Thyroid gland (tissue), 4 donors: ENCODE data around the gene SLC25A26. TPM values are rescaled to one million over a fixed set of nuclear protein-coding genes. Genes with fewer than 3 reads are reported as not detected.
A peak's percentile ranks its signal among the peaks of the same experiment; 100 is the strongest.

Source experiments
- DNase-seq, 2 donors: peaks; one replicate each; pipeline ENCODE4 v3.0.0-alpha.2; 2019
- H3K27ac ChIP-seq, 3 donors: fragments of 200-600 bp; sonication (generic); 1 replicate in 2 of 3; 2 replicates in 1 of 3; pipeline ENCODE4 v1.5.1; 2016 to 2019; ENCODE audit warnings: mild to moderate bottlenecking in 1 of 3, moderate library complexity in 1 of 3
- H3K27me3 ChIP-seq: fragments of 200-600 bp; sonication (generic); one replicate; pipeline ENCODE4 v1.5.1; 2019
- H3K36me3 ChIP-seq, 2 donors: fragments of 200-600 bp; sonication (generic); one replicate each; pipeline ENCODE4 v1.5.1; 2016 to 2019
- H3K4me1 ChIP-seq, 2 donors: fragments of 200-600 bp; sonication (generic); one replicate each; pipeline ENCODE4 v1.5.1; 2017 to 2019
- H3K4me3 ChIP-seq, 3 donors: fragments of 200-600 bp; sonication (generic); replicated peaks in 1 of 3; 1 replicate in 2 of 3; 2 replicates in 1 of 3; pipeline ENCODE4 v1.5.1; 2016; ENCODE audit warnings: mild to moderate bottlenecking in 1 of 3
- H3K9me3 ChIP-seq: fragments of 200-600 bp; sonication (generic); one replicate; pipeline ENCODE4 v1.5.1; 2017
- POLR2A ChIP-seq, 2 donors: fragments of 450-650 bp; IDR thresholded peaks; one replicate each; pipeline ENCODE4 v1.6.1; 2017; ENCODE audit warnings: antibody characterized with exemption in 2 of 2, mild to moderate bottlenecking in 2 of 2, moderate library complexity in 1 of 2
- WGBS, 2 donors: methylation state at CpG; one replicate each; pipeline ENCODE4 v1.1.5; 2017; 5-methylcytosine and 5-hydroxymethylcytosine counted together
- intact Hi-C: fragments of 100-400 bp; cut with DNase I; formaldehyde crosslinking; loops from one replicate; pipeline ENCODE4 v1.15.1; 2023
- total RNA-seq, 4 donors: library from RNA; depleted of rRNA; stranded (reverse); fragments of >200 nt; gene quantifications; one replicate each; pipeline ENCODE4 v1.2.3, GENCODE V29; 2016
- TF ChIP-seq, protein P1 (sequence below), 6 experiments: fragments of 200-600 bp in 3 of 6; fragments of 450-650 bp in 3 of 6; sonication (generic) in 3 of 6; IDR thresholded peaks; one replicate each; pipeline ENCODE4 v1.5.1; 2016 to 2019; ENCODE audit warnings: antibody characterized with exemption in 6 of 6, mild to moderate bottlenecking in 2 of 6, inconsistent platforms in 1 of 6, moderate library complexity in 1 of 6

Gene SLC25A26
- total RNA-seq, 4 donors from 2014 or later = 30.9 to 34.7 (median 32.4) TPM

DNA sequence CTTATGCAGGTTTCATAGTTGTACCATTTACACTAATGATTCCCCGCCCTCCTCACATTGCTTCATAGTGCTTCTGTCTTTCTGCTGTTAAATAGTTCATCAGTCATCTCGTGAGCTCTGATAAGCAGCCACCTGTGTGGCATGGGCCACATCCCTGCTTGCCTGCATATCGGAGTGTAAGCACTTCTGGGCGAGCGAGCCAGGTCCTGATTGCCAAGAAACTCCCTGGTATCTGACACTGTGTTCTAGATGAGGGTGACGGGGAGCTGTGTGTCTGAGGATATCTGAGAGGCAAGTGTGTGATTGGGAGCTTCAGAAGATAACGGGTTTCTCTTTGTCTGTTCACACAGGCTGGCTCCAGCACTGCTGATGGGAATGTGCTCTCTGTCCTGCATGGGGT is 149.4 kb downstream of the SLC25A26 start:
- no peak for TF ChIP-seq POLR2A (IDR thresholded peaks at IDR 0.05)
- TF ChIP-seq, protein P1, sequence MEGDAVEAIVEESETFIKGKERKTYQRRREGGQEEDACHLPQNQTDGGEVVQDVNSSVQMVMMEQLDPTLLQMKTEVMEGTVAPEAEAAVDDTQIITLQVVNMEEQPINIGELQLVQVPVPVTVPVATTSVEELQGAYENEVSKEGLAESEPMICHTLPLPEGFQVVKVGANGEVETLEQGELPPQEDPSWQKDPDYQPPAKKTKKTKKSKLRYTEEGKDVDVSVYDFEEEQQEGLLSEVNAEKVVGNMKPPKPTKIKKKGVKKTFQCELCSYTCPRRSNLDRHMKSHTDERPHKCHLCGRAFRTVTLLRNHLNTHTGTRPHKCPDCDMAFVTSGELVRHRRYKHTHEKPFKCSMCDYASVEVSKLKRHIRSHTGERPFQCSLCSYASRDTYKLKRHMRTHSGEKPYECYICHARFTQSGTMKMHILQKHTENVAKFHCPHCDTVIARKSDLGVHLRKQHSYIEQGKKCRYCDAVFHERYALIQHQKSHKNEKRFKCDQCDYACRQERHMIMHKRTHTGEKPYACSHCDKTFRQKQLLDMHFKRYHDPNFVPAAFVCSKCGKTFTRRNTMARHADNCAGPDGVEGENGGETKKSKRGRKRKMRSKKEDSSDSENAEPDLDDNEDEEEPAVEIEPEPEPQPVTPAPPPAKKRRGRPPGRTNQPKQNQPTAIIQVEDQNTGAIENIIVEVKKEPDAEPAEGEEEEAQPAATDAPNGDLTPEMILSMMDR (IDR thresholded peaks at IDR 0.05) = no peak
- intact Hi-C loops = no loop called here
- DNase-seq = no peak
- Histone ChIP-seq H3K4me3 (no peak overlapping the region), H3K9me3 (no peaks in the 10 kb centered on the region), H3K27ac (no peak overlapping the region), H3K4me1 (no peaks in the 10 kb centered on the region), H3K36me3 (peaks cover 0 to 4% of the 10 kb centered on the region in 2 donors), H3K27me3 (no peaks in the 10 kb centered on the region)
- WGBS, 2 donors = 92 to 97% methylated on average over 7 of the region's 7 CpGs

DNA sequence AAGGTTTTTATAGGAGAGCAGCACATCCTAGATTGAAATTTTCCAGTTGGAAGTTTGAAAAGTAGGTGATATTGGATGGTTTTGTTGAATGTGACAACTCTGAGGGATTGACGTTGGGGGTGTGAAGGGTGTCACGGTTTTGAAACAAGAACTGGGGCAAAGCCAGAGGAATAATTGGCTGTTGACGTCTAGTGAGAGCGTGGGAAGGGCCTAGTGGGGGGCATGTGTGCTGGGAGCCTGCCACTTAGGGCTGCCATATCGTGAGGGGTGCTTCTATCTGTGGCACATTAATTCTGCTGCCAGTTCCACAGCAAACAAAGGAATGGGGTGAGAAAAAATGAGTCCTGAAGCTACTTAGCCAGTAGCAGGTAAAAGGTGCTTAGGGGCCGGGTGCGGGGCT is 150.6 kb downstream of the SLC25A26 start:
- no peak overlapping the region for H3K27ac ChIP-seq
- no peak overlapping the region for H3K4me3 ChIP-seq
- H3K4me1 ChIP-seq = no peaks in the 10 kb centered on the region
- WGBS, 2 donors = 90 to 92% methylated on average over 7 of the region's 7 CpGs
- no peaks in the 10 kb centered on the region for H3K9me3 ChIP-seq
- intact Hi-C loops = no loop called here
- H3K36me3 ChIP-seq = peaks cover 0 to 4% of the 10 kb centered on the region in 2 donors
- no peak for DNase-seq
- TF ChIP-seq POLR2A (IDR thresholded peaks at IDR 0.05) = no peak
- TF ChIP-seq, protein P1 (IDR thresholded peaks at IDR 0.05) = no peak
- H3K27me3 ChIP-seq = no peaks in the 10 kb centered on the region

DNA sequence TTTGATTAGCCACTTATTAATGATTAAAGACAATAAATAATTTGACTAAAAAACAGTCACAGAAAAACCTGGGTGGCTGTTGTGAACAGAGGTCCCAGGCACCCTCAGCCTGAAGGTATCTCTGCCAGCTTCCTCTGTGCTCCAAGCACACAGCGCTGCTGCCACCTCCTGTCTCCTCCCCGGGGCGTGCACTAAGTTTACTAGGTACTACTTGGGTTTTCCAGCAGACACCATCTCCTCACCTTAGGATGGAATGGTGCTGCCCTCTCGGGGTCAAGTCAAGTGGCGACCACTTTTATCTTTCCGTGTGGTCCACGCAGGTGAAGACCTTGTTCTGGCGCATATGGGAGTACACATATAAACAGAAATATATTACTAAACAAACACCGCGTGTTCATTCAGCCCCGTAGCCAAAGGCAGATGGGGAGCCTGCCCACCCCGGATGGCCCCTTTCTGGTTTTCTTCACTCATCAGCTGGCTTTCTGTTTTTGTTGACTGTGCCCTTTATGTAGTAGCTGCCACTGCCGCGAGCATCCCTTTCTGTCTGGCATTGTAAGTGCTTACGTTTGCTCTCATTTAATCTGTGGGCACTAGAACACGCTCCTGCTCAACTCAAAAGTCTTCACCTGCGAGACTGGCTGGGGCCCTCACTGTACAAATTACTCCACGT is 152.0 kb downstream of the SLC25A26 start:
- H3K27me3 ChIP-seq = no peaks in the 10 kb centered on the region
- intact Hi-C loops = no loop called here
- H3K9me3 ChIP-seq = no peaks in the 10 kb centered on the region
- peak in 1 of 2 donors; percentile 14 for DNase-seq
- TF ChIP-seq POLR2A (IDR thresholded peaks at IDR 0.05) = no peak
- TF ChIP-seq, protein P1 (IDR thresholded peaks at IDR 0.05) = peak in 1 of 6 experiments; percentile 6
- peaks cover 5 to 6% of the 10 kb centered on the region in 2 donors for H3K36me3 ChIP-seq
- H3K27ac ChIP-seq = no peak overlapping the region
- WGBS, 2 donors = 80 to 83% methylated on average over 18 of the region's 18 CpGs
- peaks cover 0 to 5% of the 10 kb centered on the region in 2 donors for H3K4me1 ChIP-seq
- H3K4me3 ChIP-seq = no peak overlapping the region

DNA sequence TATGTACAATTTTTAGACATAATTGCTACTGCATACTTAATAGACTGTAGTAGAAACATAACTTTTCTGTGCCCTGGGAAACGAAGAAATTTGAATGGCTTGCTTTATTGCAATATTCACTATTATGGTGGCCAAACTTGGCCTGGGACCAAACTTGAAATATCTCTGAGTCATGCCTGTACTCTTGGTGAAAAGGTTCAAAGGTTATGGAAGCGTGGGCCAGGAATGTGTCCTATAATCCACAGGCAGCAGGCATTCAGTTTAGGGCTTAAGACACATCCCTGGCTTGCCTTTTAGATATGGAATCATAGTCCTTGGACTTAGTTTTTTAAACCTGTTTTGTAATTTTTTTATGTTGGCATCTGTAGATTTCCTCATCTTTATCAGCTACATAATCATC is 155.8 kb downstream of the SLC25A26 start:
- DNase-seq = peak in 1 of 2 donors; percentile 17
- intact Hi-C loops = no loop called here
- TF ChIP-seq, protein P1 (IDR thresholded peaks at IDR 0.05) = no peak
- TF ChIP-seq POLR2A (IDR thresholded peaks at IDR 0.05) = no peak
- H3K9me3 ChIP-seq = no peaks in the 10 kb centered on the region
- no peaks in the 10 kb centered on the region for H3K27me3 ChIP-seq
- 83 to 88% methylated on average over 2 of the region's 2 CpGs for WGBS, 2 donors
- H3K4me3 ChIP-seq = no peak overlapping the region
- H3K36me3 ChIP-seq = peaks cover 41 to 42% of the 10 kb centered on the region in 2 donors
- H3K4me1 ChIP-seq = peaks cover 0 to 5% of the 10 kb centered on the region in 2 donors
- H3K27ac ChIP-seq = no peak overlapping the region

DNA sequence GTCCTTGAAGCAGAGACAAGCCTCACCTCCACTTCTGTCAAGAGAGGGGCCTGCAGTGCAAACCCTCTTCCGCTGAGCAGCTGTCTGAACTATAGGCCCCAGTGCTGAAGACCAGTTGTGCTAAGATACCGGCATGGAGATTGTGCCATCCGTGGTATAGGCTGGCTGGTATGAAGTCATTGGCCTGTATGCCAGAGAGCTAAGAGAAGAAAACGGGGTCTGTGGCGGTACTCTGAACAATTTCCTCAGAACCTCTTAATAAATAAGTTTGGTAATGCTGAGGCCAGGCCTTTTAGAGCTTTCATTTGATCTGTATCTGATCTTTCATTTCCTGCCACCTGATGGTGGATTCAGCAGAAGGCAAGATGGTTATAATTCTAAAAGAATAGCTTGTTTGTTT is 157.0 kb downstream of the SLC25A26 start:
- no peak overlapping the region for H3K27ac ChIP-seq
- no peaks in the 10 kb centered on the region for H3K9me3 ChIP-seq
- peaks cover 0 to 5% of the 10 kb centered on the region in 2 donors for H3K4me1 ChIP-seq
- DNase-seq = no peak
- no peak overlapping the region for H3K4me3 ChIP-seq
- intact Hi-C loops = no loop called here
- 79 to 95% methylated on average over 5 of the region's 5 CpGs for WGBS, 2 donors
- H3K36me3 ChIP-seq = peaks cover 53 to 54% of the 10 kb centered on the region in 2 donors
- H3K27me3 ChIP-seq = no peaks in the 10 kb centered on the region
- TF ChIP-seq POLR2A (IDR thresholded peaks at IDR 0.05) = no peak
- TF ChIP-seq, protein P1 (IDR thresholded peaks at IDR 0.05) = no peak
